ENCODE data around the gene MLH1.

DNA sequence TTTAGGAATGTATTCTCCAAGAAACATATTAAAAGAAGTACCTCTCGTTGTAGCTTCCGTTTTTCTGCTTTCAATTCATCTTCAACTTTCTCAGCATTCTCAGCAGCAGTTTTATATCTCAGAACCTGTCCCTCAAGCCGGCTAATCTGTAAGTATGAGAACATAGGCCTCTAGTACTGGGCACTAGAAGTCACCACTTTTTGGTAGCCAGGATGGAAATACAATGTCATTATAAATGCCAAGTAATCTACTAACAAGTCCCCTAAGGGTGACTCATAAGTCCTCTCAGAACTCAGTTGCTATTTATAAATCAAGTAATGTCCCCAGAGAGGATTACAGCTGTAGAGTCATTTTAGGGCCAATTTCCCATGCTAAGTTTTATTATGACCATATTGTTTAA, 61.1 kb downstream of the MLH1 start:
- TF ChIP-seq POLR2A (IDR thresholded peaks at IDR 0.05; ENCODE audit: low read length) (no peak), KDM5A (IDR thresholded peaks at IDR 0.05) (no peak)
- TF ChIP-seq, protein P1, sequence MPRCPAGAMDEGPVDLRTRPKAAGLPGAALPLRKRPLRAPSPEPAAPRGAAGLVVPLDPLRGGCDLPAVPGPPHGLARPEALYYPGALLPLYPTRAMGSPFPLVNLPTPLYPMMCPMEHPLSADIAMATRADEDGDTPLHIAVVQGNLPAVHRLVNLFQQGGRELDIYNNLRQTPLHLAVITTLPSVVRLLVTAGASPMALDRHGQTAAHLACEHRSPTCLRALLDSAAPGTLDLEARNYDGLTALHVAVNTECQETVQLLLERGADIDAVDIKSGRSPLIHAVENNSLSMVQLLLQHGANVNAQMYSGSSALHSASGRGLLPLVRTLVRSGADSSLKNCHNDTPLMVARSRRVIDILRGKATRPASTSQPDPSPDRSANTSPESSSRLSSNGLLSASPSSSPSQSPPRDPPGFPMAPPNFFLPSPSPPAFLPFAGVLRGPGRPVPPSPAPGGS (IDR thresholded peaks at IDR 0.05): no peak
- TF ChIP-seq, protein P2, sequence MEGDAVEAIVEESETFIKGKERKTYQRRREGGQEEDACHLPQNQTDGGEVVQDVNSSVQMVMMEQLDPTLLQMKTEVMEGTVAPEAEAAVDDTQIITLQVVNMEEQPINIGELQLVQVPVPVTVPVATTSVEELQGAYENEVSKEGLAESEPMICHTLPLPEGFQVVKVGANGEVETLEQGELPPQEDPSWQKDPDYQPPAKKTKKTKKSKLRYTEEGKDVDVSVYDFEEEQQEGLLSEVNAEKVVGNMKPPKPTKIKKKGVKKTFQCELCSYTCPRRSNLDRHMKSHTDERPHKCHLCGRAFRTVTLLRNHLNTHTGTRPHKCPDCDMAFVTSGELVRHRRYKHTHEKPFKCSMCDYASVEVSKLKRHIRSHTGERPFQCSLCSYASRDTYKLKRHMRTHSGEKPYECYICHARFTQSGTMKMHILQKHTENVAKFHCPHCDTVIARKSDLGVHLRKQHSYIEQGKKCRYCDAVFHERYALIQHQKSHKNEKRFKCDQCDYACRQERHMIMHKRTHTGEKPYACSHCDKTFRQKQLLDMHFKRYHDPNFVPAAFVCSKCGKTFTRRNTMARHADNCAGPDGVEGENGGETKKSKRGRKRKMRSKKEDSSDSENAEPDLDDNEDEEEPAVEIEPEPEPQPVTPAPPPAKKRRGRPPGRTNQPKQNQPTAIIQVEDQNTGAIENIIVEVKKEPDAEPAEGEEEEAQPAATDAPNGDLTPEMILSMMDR (IDR thresholded peaks at IDR 0.05): no peak

Measured in A549 (cell line).